ENCODE measurements around the gene KRT80.

The KRT80 gene

GRCh38 chr12:52127683-52128450, 63.9 kb downstream of the KRT80 start:
- DNase-seq (ENCODE audit: low read depth): no peak

- DNase-seq (ENCODE audit: low read depth): no peak
These were observed 64.9 kb downstream of the KRT80 start for GRCh38 chr12:52126605-52127578.

- DNase-seq (ENCODE audit: low read depth): no peak
These were observed 65.7 kb downstream of the KRT80 start for GRCh38 chr12:52126050-52126604.

GRCh38 chr12:52125476-52125900, 66.3 kb downstream of the KRT80 start:
- no peak for DNase-seq (ENCODE audit: low read depth)

GRCh38 chr12:52123487-52124186, 68.2 kb downstream of the KRT80 start:
- no peak for DNase-seq (ENCODE audit: low read depth)

GRCh38 chr12:52122904-52123303, 68.9 kb downstream of the KRT80 start:
- DNase-seq (ENCODE audit: low read depth): no peak

- DNase-seq (ENCODE audit: low read depth): no peak
These were observed 69.3 kb downstream of the KRT80 start for GRCh38 chr12:52122540-52122871.

GRCh38 chr12:52121824-52122539, 69.8 kb downstream of the KRT80 start:
- DNase-seq (ENCODE audit: low read depth): no peak

- no peak for DNase-seq (ENCODE audit: low read depth)
These were observed 70.6 kb downstream of the KRT80 start for GRCh38 chr12:52120951-52121823.

GRCh38 chr12:52119398-52120254, 72.2 kb downstream of the KRT80 start:
- no peak for DNase-seq (ENCODE audit: low read depth)

Measured in HS-5 (cell line).